GM18505 (cell line): ENCODE measurements around the gene PPP2R3B.
"Not testable (repeated sequence)": the region's sequence is repeated elsewhere in the genome, so short reads cannot be mapped to it uniquely, and the experiment has no call there.

Source experiments
- ATAC-seq: cut with Tn5 transposase; IDR thresholded peaks from one replicate; pipeline ENCODE4 v1.9.1; 2021; ENCODE audit not compliant: unreplicated experiment
- POLR2A ChIP-seq: IDR thresholded peaks from 4 replicates; pipeline ENCODE4 v1.6.1; 2011; ENCODE audit warnings: borderline replicate concordance; ENCODE audit not compliant: insufficient read depth, insufficient read length; ENCODE audit errors: extremely low read depth

Gene PPP2R3B, protein sequence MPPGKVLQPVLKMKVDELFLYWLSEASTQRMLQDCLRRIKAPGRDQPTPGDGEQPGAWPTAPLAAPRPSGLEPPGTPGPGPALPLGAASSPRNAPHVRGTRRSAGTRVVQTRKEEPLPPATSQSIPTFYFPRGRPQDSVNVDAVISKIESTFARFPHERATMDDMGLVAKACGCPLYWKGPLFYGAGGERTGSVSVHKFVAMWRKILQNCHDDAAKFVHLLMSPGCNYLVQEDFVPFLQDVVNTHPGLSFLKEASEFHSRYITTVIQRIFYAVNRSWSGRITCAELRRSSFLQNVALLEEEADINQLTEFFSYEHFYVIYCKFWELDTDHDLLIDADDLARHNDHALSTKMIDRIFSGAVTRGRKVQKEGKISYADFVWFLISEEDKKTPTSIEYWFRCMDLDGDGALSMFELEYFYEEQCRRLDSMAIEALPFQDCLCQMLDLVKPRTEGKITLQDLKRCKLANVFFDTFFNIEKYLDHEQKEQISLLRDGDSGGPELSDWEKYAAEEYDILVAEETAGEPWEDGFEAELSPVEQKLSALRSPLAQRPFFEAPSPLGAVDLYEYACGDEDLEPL

DNA sequence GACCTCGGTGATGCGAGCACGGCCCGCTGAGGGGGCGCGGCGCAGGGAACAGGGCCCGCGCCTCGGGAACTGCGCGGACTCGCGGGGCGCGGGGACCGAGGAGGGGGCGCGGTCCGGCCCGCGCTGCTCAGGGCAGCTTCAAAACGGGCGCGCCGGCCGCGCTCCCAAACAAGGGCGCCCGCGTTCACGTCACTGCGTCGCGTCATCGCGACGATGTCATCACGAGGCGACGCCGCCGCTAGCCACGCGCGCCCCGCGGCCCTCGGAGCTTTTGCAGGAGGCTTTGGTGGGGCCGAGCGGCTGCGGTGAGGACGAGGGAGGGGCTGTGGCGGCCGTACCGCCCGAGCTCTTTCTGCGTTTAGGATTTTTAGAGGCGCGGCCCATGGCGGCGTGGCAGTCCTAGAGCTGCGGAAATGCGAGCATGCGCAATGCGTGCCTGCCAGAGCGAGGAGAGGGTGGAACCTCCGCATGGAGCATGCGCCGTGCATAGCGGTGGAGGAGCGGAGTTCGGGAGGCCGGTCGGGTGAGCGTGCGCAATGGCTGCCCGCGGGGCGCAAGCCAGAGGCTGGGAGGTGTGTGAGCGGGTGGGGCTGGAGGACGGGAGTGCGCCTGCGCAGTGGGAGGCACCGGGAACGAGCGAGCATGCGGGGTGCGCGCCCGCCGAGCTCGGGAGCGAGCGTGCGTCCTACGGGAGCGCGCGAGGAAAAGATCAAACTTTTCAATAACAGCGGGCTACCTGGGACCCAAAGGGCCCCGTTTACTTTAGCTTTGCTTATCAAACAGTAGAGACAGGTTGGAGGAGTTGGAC, at the start of gene PPP2R3B:
Gene PPP2R3B, minus strand, starts transcription at position 140 of the 808 bp plus-strand sequence. CDS start 216 bp downstream, outside the sequence.
- peak; percentile 86 for TF ChIP-seq POLR2A
- peak; percentile 92 for ATAC-seq

DNA sequence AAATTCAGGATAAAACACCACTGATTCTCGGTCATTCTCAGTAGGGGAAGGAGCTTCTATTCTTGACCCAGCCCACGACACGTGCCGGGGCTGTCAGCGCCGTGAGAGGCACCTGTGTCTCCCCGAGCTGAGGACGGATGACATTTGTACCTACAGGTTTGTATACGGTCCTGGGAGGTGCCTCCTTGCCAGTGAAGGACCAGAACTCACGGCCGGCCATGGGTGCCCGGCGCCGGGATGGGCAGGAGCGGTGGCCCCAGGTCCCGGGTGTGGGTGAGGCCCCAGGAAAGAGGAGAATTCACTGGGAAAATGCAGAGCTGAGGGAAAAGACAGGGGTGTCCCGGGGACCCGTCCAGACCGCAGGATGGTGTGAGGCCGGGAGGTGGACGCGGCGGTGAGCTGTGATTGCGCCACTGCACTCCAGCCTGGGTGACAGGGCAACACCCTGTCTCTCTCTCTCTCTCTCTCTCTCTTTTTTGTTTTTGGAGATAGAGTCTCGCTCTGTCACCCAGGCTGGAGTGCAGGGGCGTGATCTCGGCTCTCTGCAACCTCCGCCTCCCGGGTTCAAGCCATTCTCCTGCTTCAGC, 48.9 kb upstream of the PPP2R3B start:
- ATAC-seq = no peak
- no peak for TF ChIP-seq POLR2A

DNA sequence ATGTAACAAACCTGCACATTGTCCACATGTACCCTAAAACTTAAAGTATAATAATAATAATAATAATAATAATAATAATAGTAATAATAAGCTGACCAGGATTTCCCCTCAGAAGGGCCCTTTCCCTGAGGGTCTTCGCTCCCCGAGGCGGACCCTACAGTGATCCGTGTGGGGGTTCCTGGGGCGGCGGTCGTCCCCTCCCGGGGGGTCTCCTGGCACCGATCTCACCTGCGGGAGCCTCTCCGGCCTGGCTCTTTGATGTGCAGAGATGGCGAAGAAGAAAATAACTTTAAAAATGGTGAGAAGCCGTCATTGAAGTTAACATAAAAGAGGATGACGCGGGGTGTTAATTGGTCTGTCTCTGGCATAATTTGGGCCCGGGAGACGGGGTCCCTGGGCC, 48.2 kb upstream of the PPP2R3B start:
- ATAC-seq = no peak
- no peak for TF ChIP-seq POLR2A

DNA sequence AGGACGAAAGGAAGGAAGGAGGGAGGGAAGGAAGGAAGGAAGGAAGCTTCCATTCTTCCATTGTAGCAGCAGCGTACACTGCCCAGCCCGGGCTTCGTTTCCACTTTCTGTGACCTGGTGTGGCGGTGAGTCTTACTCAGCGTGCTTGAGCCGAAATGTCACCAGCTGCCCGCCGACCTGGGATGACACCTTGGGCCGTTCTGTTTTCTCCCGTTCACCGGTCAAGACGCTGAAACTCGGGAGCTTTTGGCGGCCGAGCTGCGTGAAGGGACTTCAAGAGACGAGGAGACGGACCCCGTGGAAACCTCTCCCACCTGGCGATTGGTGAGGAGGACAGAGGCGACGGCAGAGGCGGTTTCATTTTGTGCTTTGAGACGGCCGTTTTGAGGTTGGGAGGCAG, 47.1 kb upstream of the PPP2R3B start:
- no peak for TF ChIP-seq POLR2A
- no peak for ATAC-seq

DNA sequence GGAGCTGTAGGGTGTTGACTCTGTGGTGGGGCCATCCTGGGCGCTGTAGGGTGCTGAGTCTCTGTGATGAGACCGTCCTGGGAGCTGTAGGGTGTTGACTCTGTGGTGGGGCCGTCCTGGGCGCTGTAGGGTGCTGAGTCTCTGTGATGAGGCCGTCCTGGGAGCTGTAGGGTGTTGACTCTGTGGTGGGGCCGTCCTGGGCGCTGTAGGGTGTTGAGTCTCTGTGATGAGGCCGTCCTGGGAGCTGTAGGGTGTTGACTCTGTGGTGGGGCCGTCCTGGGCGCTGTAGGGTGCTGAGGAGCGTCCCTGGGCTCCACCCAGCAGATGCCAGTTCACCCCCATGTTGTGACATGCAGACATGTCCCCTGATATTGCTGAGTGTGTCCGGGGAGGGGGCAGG, 46.0 kb upstream of the PPP2R3B start:
- not testable (repeated sequence) for ATAC-seq

DNA sequence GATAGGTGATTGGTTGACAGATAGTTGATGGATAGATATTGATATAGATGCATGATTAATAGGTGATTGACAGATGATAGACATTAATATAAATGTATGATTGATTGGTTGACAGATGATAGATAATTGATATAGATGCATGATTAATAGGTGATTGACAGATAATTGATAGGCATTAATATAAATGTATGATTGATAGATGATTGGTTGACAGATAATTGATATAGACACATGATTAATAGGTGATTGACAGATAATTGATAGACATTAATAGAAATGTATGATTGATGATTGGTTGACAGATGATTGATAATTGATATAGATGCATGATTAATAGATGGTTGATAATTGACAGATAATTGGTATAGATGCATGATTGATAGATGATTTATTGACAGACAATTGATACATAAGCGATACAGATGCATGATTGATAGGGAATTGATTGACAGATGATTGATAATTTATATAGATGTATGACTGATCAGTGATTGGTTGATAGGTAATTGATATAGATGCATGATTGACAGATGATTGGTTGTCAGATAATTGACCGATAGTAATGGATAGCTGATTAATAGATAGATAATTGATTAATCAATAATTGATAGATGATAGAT, 44.9 kb upstream of the PPP2R3B start:
- no peak for TF ChIP-seq POLR2A
- no peak for ATAC-seq

DNA sequence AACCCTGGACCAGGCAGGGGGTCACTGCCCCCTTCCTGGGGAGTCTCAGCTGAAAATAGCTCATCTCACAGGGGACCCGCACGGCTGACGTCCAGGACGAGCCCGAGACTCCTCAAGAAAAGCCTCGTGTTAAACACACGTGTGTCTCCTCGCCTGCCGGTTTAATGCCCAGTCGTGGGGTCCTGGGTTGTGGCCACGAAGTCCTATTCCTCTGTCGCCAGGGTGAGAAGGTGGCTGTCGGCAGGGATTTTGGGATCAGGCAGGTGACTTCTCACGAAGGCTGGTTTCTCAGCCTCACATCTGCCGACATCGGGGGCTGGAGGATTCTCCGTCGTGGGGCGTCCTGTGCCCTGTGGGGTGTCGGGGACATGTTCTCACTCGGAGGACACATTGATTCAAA, 44.3 kb upstream of the PPP2R3B start:
- ATAC-seq = no peak
- TF ChIP-seq POLR2A = no peak

DNA sequence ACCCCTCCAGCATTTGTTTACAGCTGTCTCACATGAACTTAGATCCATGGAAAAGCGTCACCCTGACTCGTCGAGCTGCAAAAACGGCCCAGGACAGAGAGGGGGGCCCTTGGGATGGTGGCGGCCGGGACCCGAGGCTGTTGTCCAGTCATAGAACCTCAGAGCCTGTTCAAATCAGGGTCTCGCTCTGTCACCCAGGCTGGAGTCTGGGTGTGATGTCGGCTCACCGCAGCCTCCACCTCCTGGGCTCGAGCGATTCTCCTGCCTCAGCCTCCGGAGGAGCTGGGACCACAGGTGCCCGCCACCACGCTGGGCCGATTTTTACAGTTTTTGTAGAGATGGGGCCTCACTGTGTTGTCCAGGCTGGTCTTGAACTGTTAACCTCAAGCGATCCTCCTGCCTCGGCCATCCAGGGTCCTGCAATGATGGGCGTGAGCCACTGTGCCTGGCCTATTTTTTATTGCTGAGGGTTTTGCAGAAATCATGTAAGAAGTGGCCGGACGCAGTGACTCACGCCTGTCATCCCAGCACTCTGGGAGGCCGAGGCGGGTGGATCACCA, 42.6 kb upstream of the PPP2R3B start:
- ATAC-seq = no peak
- no peak for TF ChIP-seq POLR2A

DNA sequence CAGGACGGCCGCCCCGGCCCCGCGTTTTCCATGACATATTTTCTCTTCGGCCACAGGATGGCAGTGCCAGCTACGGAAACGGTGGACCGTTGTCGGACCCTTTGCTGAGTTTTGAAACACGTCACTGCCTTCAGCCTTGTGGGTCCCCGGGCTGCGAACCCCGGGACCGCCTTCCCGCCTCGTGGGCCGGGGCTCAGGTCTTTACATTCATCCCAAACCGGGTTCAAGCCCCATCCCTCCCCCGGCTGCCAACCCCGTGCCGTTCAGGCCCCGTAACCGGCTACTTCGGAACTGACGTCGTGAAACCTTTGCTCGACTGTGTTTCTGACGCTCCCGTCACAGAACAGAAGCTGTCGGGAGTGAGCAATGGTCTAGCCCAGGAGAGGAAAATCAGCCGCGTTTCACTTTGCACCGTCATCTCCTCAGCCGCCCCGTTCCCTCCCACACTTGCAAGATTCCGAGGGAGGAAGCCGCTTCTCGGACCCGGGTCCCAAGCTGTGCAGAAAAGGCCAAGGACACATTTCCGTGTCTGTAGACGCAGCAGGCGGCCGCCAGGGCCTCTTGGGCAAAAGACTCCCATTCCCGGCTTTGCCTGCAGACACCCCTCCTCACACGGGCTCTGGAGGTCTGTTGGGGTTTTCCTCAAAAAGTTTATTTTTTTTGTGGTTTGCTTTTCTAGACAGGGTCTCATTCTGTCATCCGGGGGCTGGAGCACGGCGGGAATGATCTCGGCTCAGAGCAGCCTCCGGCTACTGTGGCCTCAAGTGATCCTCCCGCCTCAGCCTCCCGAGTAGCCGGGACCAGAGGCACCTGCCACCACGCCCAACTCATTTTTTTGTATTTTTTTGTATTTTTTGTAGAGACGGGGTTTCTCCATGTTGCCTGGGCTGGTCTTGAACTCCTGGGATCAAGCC, 41.4 kb upstream of the PPP2R3B start:
- TF ChIP-seq POLR2A = no peak
- ATAC-seq = no peak

DNA sequence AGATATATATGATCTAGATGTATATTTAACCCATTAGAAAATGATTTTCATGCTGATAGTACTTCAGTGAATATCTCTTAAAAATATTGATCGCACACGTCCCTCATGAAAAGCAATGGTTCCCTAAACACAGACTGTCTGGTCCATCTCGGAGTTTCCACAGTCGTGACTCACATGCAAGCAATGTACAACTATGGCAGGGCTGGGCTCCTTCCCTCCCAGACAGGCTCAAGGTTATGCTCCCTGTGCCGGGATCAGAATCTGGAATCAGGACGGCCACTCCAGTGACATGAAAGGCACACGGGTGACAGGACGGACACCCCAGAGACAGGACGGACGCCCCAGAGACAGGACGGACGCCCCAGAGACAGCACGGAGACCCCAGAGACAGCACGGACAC, 40.2 kb upstream of the PPP2R3B start:
- no peak for TF ChIP-seq POLR2A
- no peak for ATAC-seq

DNA sequence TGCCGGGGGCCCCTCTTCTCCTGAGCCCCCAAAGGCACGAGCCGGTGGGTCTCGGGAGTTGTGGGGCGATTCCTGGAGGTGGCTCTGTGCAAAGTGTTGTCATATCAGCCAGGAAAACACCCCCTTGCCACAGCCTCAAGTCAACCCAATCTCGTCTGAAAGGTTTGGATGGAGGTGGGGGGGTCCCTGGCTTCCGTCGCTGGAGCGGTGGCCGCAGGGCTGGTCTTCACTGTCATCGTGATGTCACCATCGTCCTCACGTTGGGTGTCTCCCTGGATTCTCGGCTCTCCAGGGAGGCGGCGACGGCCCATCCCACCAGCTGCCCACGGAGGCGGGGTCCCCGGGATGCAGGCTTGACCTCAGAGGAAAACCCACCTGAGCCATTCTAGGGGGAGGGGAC, 38.3 kb upstream of the PPP2R3B start:
- no peak for TF ChIP-seq POLR2A
- no peak for ATAC-seq
